Endothelial cell of umbilical vein (primary cell): ENCODE data around the gene RAMACL. TPM values are rescaled to one million over a fixed set of nuclear protein-coding genes. Genes with fewer than 3 reads are reported as not detected.

Experiments
- BruUV-seq: library from RNA; stranded (reverse); fragments of 400-500 nt; replicated peaks from 2 replicates; lab custom pipeline; 2021; lab: Mats Ljungman, UMichigan
- CTCF ChIA-PET: fragments of 300-600, 350-600 bp; sonication (Branson Sonifier 250); formaldehyde crosslinking; loops from one replicate; lab custom pipeline; 2021; ENCODE audit warnings: antibody characterized with exemption, inconsistent platforms; lab: Charles Lee
- POLR2A ChIA-PET: fragments of 300-600, 350-600 bp; sonication (Branson Sonifier 250); formaldehyde crosslinking; loops from one replicate; lab custom pipeline; 2021; ENCODE audit warnings: antibody characterized with exemption, inconsistent platforms; lab: Charles Lee
- DNase-seq: peaks from one replicate; pipeline ENCODE4 v3.0.0-alpha.2; 2011; ENCODE audit warnings: low read depth, low spot score
- FAIRE-seq: peaks from 2 replicates; lab custom pipeline; 2011; peaks lifted over from hg19 to GRCh38; lab: Jason Lieb, UNC
- H2AFZ ChIP-seq: 2 replicates; pipeline ENCODE4 v1.6.0; 2012; ENCODE audit warnings: low read depth, low read length, control low read depth, inconsistent platforms
- H3K27ac ChIP-seq: 2 replicates; pipeline ENCODE4 v1.5.1; 2011; ENCODE audit warnings: low read depth, mild to moderate bottlenecking, control low read depth, low read length, moderate library complexity; ENCODE audit not compliant: insufficient read depth
- H3K27me3 ChIP-seq, 2 experiments: 2 replicates each; pipeline versions ENCODE4 v1.6.0 to v1.6.1; 2011; ENCODE audit warnings: low read length in 2 of 2, mixed read lengths in 1 of 2; ENCODE audit not compliant: control insufficient read depth in 2 of 2, insufficient read depth in 2 of 2
- H3K36me3 ChIP-seq, 2 experiments: 2 replicates in 1 of 2; 3 replicates in 1 of 2; pipeline ENCODE4 v1.5.1; 2011; ENCODE audit warnings: low read length in 2 of 2, mild to moderate bottlenecking in 1 of 2, moderate library complexity in 1 of 2; ENCODE audit not compliant: control insufficient read depth in 2 of 2, insufficient read depth in 2 of 2; ENCODE audit errors: extremely low read depth in 1 of 2
- H3K4me1 ChIP-seq: 3 replicates; pipeline ENCODE4 v1.5.1; 2011; ENCODE audit warnings: mild to moderate bottlenecking, low read length; ENCODE audit not compliant: control insufficient read depth, insufficient read depth; ENCODE audit errors: extremely low read depth
- H3K4me2 ChIP-seq: 2 replicates; pipeline ENCODE4 v1.6.1; 2011; ENCODE audit warnings: low read length, control low read depth, mixed read lengths; ENCODE audit not compliant: insufficient read depth
- H3K4me3 ChIP-seq, 3 experiments: fragments of 200-600 bp in 1 of 3; sonication (generic), shearing (Covaris generic) in 1 of 3; replicated peaks in 1 of 3; 2 replicates each; pipeline ENCODE4 v1.5.1; 2011 to 2016; ENCODE audit warnings: control low read depth in 3 of 3, low read length in 3 of 3, mild to moderate bottlenecking in 2 of 3, inconsistent platforms in 1 of 3, low read depth in 1 of 3, moderate library complexity in 1 of 3; ENCODE audit not compliant: insufficient read depth in 1 of 3
- H3K79me2 ChIP-seq: 2 replicates; pipeline ENCODE4 v1.6.0; 2012; ENCODE audit warnings: low read length, inconsistent platforms; ENCODE audit not compliant: control insufficient read depth, insufficient read depth
- H3K9ac ChIP-seq: replicated peaks from 2 replicates; pipeline ENCODE3; 2011; ENCODE audit warnings: low read length, control low read depth; ENCODE audit not compliant: insufficient read depth; ENCODE audit errors: extremely low read depth
- H3K9me1 ChIP-seq: replicated peaks from 3 replicates; pipeline ENCODE4 v1.6.0; 2011; ENCODE audit warnings: mild to moderate bottlenecking, low read length; ENCODE audit not compliant: control insufficient read depth, insufficient read depth; ENCODE audit errors: extremely low read depth
- H3K9me3 ChIP-seq: replicated peaks from 2 replicates; pipeline ENCODE4 v1.5.1; 2012; ENCODE audit warnings: low read length, inconsistent platforms; ENCODE audit not compliant: control insufficient read depth, insufficient read depth
- H4K20me1 ChIP-seq: replicated peaks from 2 replicates; pipeline ENCODE3; 2011; ENCODE audit warnings: mild to moderate bottlenecking, low read length; ENCODE audit not compliant: control insufficient read depth, insufficient read depth; ENCODE audit errors: extremely low read depth
- CTCF ChIP-seq, 2 donors: IDR thresholded peaks; 1 replicate in 1 of 2; 2 replicates in 1 of 2; pipeline ENCODE4 v1.5.1; 2011; ENCODE audit warnings: low read length in 2 of 2, mild to moderate bottlenecking in 2 of 2, moderate library complexity in 2 of 2, control low read depth in 1 of 2, inconsistent platforms in 1 of 2, low read depth in 1 of 2; ENCODE audit not compliant: insufficient read depth in 1 of 2; ENCODE audit errors: extremely low read depth in 1 of 2
- EZH2 ChIP-seq: IDR thresholded peaks from 2 replicates; pipeline ENCODE4 v1.6.1; 2012; ENCODE audit warnings: borderline replicate concordance, low read depth, mild to moderate bottlenecking, moderate library complexity, low read length, inconsistent platforms; ENCODE audit not compliant: severe bottlenecking
- FOS ChIP-seq: IDR thresholded peaks from 2 replicates; pipeline ENCODE4 v1.6.1; 2011; ENCODE audit warnings: mild to moderate bottlenecking, low read length, moderate library complexity, borderline replicate concordance; ENCODE audit not compliant: insufficient read depth
- GATA2 ChIP-seq: IDR thresholded peaks from 2 replicates; pipeline ENCODE4 v1.7.0; 2011; ENCODE audit warnings: low read depth, mild to moderate bottlenecking, moderate library complexity, mixed read lengths, low read length; ENCODE audit not compliant: insufficient read length, insufficient read depth
- JUN ChIP-seq: IDR thresholded peaks from 2 replicates; pipeline ENCODE4 v1.6.1; 2011; ENCODE audit warnings: borderline replicate concordance, low read depth; ENCODE audit not compliant: insufficient read length, insufficient read depth
- MAX ChIP-seq: IDR thresholded peaks from 2 replicates; pipeline ENCODE4 v1.6.1; 2011; ENCODE audit not compliant: insufficient read depth, insufficient read length
- MYC ChIP-seq: IDR thresholded peaks from one replicate; pipeline ENCODE4 v1.6.1; 2011; ENCODE audit warnings: mild to moderate bottlenecking, low read depth, low read length
- POLR2A ChIP-seq: IDR thresholded peaks from 2 replicates; pipeline ENCODE4 v1.6.1; 2012; ENCODE audit warnings: low read depth, mild to moderate bottlenecking, control low read depth, low read length
- POLR2AphosphoS5 ChIP-seq: IDR thresholded peaks from 2 replicates; pipeline ENCODE4 v1.6.1; 2012; ENCODE audit warnings: low read depth, mild to moderate bottlenecking, control low read depth, low read length, moderate library complexity; ENCODE audit not compliant: insufficient read depth
- dilution Hi-C: fragments of 300-500 bp; cut with MboI; formaldehyde crosslinking; loops from one replicate; pipeline ENCODE4 v1.15.0; 2019; ENCODE audit warnings: low sequenced_read_pairs; ENCODE audit not compliant: extremely low pct_ligation_motif_present
- intact Hi-C: fragments of 100-400 bp; cut with micrococcal nuclease; formaldehyde crosslinking; loops from one replicate; pipeline ENCODE4 v1.10.0; 2022
- polyA plus RNA-seq, 4 experiments: library from polyadenylated mRNA; depleted of rRNA in 3 of 4; stranded (reverse) in 3 of 4; unstranded in 1 of 4; fragments of >200 nt; gene quantifications; 2 replicates each; pipeline versions ENCODE4 v1.2.1 to v1.2.3, GENCODE V29; 2011 to 2012; ENCODE audit warnings: missing spikeins in 1 of 4
- total RNA-seq: library from RNA; stranded (reverse); gene quantifications from 2 replicates; pipeline ENCODE4 v1.2.3, GENCODE V29; 2021

The RAMACL gene
- total and polyA plus RNA-seq, 2 donors (not counting 3 experiments of a cell fraction or from before 2014, with no cell fraction given): 0.17 to 5.3 TPM

GRCh38 chr6:166595061-166595780 is 8.7 kb upstream of the RAMACL start:
- FAIRE-seq: no peak
- Histone ChIP-seq H3K27ac (no peak overlapping the region), H3K9ac (no peak overlapping the region), H3K4me2 (no peak overlapping the region), H4K20me1 (no peaks in the 10 kb centered on the region), H3K79me2 (peaks cover 16% of the 10 kb centered on the region), H2AFZ (no peak overlapping the region), H3K4me3 (no peak overlapping the region), H3K27me3 (no peaks in the 10 kb centered on the region), H3K9me3 (no peaks in the 10 kb centered on the region), H3K36me3 (no peaks in the 10 kb centered on the region), H3K4me1 (peaks cover 37% of the 10 kb centered on the region), H3K9me1 (no peaks in the 10 kb centered on the region)
- no peak for TF ChIP-seq FOS
- no peak for TF ChIP-seq EZH2
- no peak for TF ChIP-seq CTCF (IDR thresholded peaks at IDR 0.05; ENCODE audit: extremely low read depth in 1 of 2, insufficient read depth in 1 of 2, low read depth in 1 of 2, low read length in 2 of 2)
- no peak for TF ChIP-seq MAX
- no peak for TF ChIP-seq GATA2
- TF ChIP-seq POLR2A: no peak
- no peak for TF ChIP-seq JUN
- no peak for TF ChIP-seq POLR2AphosphoS5
- TF ChIP-seq MYC: no peak
- intact Hi-C loops (no loop called here), dilution Hi-C loops (no loop called here)
- POLR2A ChIA-PET: no interaction called here
- no TSS peak for BruUV-seq
- DNase-seq: no peak
- CTCF ChIA-PET: no interaction called here
